ENCODE measurements around the gene TEK.

DNA sequence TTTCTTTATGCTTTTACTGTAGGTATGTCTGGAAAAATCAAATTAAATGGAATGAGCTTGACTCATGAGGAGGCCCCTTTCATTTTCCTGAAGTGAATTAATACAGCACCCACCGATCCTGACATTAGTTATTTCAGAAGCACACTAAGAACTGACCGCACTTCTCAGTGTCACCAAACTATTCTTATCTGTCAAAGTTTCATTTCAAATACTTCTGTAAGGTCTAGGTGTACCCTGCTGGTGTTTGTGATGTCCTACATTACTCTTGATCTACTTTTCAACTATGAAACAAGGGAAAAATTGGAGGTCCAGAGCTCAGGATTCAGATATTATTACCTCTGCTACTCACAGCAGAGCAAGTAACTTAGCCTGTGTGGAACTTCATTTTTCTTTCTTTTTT is 1.8 kb upstream of the TEK start:
- TF ChIP-seq, protein P1, sequence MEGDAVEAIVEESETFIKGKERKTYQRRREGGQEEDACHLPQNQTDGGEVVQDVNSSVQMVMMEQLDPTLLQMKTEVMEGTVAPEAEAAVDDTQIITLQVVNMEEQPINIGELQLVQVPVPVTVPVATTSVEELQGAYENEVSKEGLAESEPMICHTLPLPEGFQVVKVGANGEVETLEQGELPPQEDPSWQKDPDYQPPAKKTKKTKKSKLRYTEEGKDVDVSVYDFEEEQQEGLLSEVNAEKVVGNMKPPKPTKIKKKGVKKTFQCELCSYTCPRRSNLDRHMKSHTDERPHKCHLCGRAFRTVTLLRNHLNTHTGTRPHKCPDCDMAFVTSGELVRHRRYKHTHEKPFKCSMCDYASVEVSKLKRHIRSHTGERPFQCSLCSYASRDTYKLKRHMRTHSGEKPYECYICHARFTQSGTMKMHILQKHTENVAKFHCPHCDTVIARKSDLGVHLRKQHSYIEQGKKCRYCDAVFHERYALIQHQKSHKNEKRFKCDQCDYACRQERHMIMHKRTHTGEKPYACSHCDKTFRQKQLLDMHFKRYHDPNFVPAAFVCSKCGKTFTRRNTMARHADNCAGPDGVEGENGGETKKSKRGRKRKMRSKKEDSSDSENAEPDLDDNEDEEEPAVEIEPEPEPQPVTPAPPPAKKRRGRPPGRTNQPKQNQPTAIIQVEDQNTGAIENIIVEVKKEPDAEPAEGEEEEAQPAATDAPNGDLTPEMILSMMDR (conservative IDR thresholded peaks at IDR 0.05 in 1 of 2, IDR thresholded peaks at IDR 0.05 in 1 of 2; ENCODE audit: extremely low read depth in 1 of 2, insufficient read depth in 1 of 2, low read depth in 1 of 2, low read length in 2 of 2), result no peak
- TF ChIP-seq EZH2 (IDR thresholded peaks at IDR 0.05; ENCODE audit: borderline replicate concordance, low read length), result no peak

All from mammary epithelial cell (primary cell).